ENCODE measurements around the gene UNC45A. TPM values are rescaled to one million over a fixed set of nuclear protein-coding genes. Genes with fewer than 3 reads are reported as not detected.

The UNC45A gene
- total RNA-seq, 4 donors from 2014 or later, result 45.6 to 78.4 (median 55.3) TPM

DNA sequence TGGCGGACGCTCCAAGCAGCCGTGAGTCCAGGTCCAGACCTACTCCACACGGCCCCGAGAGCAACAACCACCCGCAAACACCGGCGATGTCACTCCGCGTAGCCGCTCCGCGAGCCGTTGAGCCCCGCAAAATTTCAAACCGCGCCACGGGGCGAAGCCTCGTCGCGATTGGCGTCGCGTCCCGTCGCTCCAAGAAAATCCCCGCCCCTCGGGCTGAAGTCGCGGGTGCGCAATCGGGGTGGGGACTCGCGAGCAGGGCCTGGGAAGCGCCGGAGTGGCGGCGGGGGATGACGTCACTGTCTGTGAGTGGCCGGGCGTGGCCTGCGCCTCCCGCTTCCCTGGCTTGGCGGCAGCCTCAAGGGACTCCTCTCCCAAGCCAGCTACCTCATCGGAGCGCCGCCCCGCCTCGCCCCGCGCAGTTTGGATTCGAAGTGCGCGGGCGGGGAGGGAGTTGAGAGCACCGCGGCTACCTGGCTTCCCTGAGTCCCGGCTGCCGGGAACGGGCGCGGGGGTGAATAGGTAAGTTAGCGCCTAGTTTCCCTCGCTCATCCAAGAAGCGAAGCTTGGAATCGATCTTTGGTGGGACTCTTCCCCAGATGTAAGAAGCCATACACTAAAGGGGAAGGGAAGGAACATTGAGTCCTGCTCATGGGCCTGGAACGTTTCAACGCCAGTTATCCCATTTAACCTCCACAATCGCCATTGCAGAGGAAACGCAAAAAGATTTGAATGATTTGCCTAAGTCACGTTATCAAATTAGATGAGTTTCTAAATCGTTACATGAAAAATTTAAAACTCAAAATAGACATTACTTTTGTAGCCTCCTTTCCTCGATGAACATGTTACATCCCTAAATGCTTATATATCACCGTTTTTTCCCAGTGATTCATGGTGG lies 59.6 kb downstream of the UNC45A start, which contains the start of gene PRC1:
TSS of gene PRC1 (minus strand) at position 119 of the 895 bp plus-strand sequence. CDS start at position 1, 118 bp downstream.
- peaks cover 0 to 13% (median 0%) of the 10 kb centered on the region in 3 donors for H3K36me3 ChIP-seq
- no peak for TF ChIP-seq CTCF (IDR thresholded peaks at IDR 0.05)
- TF ChIP-seq POLR2A (IDR thresholded peaks at IDR 0.05), result peak; percentile 56 to 70
- peak within 1 kb of the TSS; percentile 80 to 87 (median 84) for H3K27ac ChIP-seq
- H3K4me3 ChIP-seq, result peak within 1 kb of the TSS; percentile 87 to 97 (median 88)
- peak; percentile 96 to 99 (median 99) for DNase-seq
- H3K27me3 ChIP-seq, result no peaks in the 10 kb centered on the region
- H3K9me3 ChIP-seq, result no peaks in the 10 kb centered on the region
- H3K4me1 ChIP-seq, result peaks cover 0 to 8% (median 0%) of the 10 kb centered on the region in 4 donors

DNA sequence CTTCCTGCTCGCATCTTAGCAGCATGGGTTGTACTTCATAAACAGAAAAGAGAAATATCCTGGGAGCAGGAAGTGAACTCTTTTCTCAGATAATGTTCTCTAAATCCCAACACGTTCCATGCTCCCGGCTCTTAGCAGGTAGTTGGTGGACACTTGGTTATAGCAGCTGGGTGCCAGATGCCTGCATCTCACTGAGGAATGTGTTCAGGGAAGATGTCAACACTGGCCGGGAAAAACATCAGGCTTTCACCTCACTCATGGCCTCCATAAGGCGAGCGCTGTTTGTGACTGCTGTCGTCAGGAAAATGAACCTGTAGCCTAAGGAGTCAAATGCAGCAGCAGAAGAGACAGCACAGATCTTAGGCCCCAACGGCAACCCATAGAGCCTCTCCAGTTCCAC lies 63.7 kb downstream of the UNC45A start:
- DNase-seq, result no peak
- TF ChIP-seq POLR2A (IDR thresholded peaks at IDR 0.05) (no peak), CTCF (IDR thresholded peaks at IDR 0.05) (no peak)
- H3K9me3 ChIP-seq, result no peaks in the 10 kb centered on the region
- no peak overlapping the region for H3K4me3 ChIP-seq
- peaks cover 0 to 4% (median 0%) of the 10 kb centered on the region in 4 donors for H3K4me1 ChIP-seq
- H3K27ac ChIP-seq, result no peak overlapping the region
- H3K36me3 ChIP-seq, result peaks cover 0 to 50% (median 0%) of the 10 kb centered on the region in 3 donors
- no peaks in the 10 kb centered on the region for H3K27me3 ChIP-seq

DNA sequence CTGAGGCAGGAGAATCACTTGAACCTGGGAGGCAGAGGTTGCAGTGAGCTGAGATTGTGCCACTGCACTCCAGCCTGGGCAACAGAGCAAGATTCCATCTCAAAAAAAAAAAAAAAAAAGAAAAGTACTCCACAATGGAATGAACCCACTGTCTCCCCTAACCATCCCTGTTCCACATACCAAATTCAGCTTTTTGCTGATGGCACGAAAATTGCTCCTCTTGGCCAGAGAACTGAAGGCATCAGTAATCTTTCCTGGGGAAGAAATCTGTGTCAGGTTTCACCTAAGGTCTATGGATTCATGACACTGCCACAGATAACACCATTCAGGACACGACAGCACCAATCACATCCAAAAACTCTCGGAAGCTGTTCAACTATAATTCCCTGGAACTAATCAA lies 66.1 kb downstream of the UNC45A start:
- Histone ChIP-seq H3K9me3 (no peaks in the 10 kb centered on the region), H3K27me3 (no peaks in the 10 kb centered on the region), H3K36me3 (peaks cover 0 to 75% (median 0%) of the 10 kb centered on the region in 3 donors), H3K4me1 (no peaks in the 10 kb centered on the region), H3K4me3 (no peak overlapping the region), H3K27ac (no peak overlapping the region)
- DNase-seq, result no peak
- TF ChIP-seq CTCF (IDR thresholded peaks at IDR 0.05) (no peak), POLR2A (IDR thresholded peaks at IDR 0.05) (no peak)

Small RNA genes lying within 50 kb of the gene (small RNA-seq; reads per million reads assigned to genes)
- gene RF00019, result 0 reads per million in 2 donors

Other genes with a start within 250 kb of the UNC45A start
- gene BLM, start 217.9 kb upstream of the UNC45A start, total RNA-seq, result 1 to 10 TPM in 3 of 4 donors, under 1 TPM in 1; 0.94 to 8.4 (median 4.2) TPM
- 10 to 100 TPM; 53.6 to 76.7 (median 70.1) TPM for gene FURIN, start 66.7 kb upstream of the UNC45A start, total RNA-seq
- 10 to 100 TPM in 3 of 4 donors, 1 to 10 TPM in 1; 4.7 to 37.1 (median 20.5) TPM for gene FES, start 50.8 kb upstream of the UNC45A start, total RNA-seq
- 100 to 1,000 TPM in 3 of 4 donors, 10 to 100 TPM in 1; 76.2 to 188 (median 141) TPM for gene MAN2A2, start 32.0 kb upstream of the UNC45A start, total RNA-seq
- 10 to 100 TPM; 16.5 to 35.6 (median 23.4) TPM for gene HDDC3, start 2.7 kb upstream of the UNC45A start, total RNA-seq
- 10 to 100 TPM; 10.2 to 23.1 (median 20.1) TPM for gene RCCD1, start 19.6 kb downstream of the UNC45A start, total RNA-seq
- 10 to 100 TPM; 11.9 to 86.6 (median 22.8) TPM for gene PRC1, start 59.2 kb downstream of the UNC45A start, total RNA-seq
- gene VPS33B, start 87.3 kb downstream of the UNC45A start, total RNA-seq, result 10 to 100 TPM; 12.4 to 31.5 (median 27.8) TPM
- gene SV2B, start 165.0 kb downstream of the UNC45A start, total RNA-seq, result 1 to 10 TPM in 1 of 4 donors, under 1 TPM in 3; 0.18 to 2.5 (median 0.69) TPM